Upper lobe of left lung (tissue), 6 donors: Measurements from ENCODE around the gene ITPR1. TPM values are rescaled to one million over a fixed set of nuclear protein-coding genes. Genes with fewer than 3 reads are reported as not detected.

Source experiments
- ATAC-seq, 2 donors: fragments of 200-7000 bp; cut with Tn5 transposase; one replicate each; pipeline ENCODE4 v1.9.1; 2022; ENCODE audit warnings: mild to moderate bottlenecking in 2 of 2, moderate library complexity in 2 of 2; ENCODE audit not compliant: low FRiP score in 2 of 2
- DNase-seq, 2 donors: peaks; one replicate each; pipeline ENCODE4 v3.0.0-alpha.2; 2019 to 2020
- H3K27ac ChIP-seq, 4 donors: fragments of 200-600 bp; sonication (generic); one replicate each; pipeline ENCODE4 v1.5.1; 2016 to 2019
- H3K27me3 ChIP-seq, 4 donors: fragments of 200-600 bp; sonication (generic); one replicate each; pipeline ENCODE4 v1.5.1; 2017 to 2019
- H3K36me3 ChIP-seq, 4 donors: fragments of 200-600 bp; sonication (generic); one replicate each; pipeline ENCODE4 v1.5.1; 2016 to 2019
- H3K4me1 ChIP-seq, 4 donors: fragments of 200-600 bp; sonication (generic); one replicate each; pipeline ENCODE4 v1.5.1; 2018 to 2019
- H3K4me3 ChIP-seq, 4 donors: fragments of 200-600 bp; sonication (generic); one replicate each; pipeline ENCODE4 v1.5.1; 2017 to 2019; ENCODE audit warnings: mild to moderate bottlenecking in 2 of 4, moderate library complexity in 1 of 4
- H3K9me3 ChIP-seq, 4 donors: fragments of 200-600 bp; sonication (generic); one replicate each; pipeline ENCODE4 v1.5.1; 2018 to 2019
- EP300 ChIP-seq, 4 donors: sonication (generic); formaldehyde crosslinking; IDR thresholded peaks; one replicate each; pipeline ENCODE4 v1.5.1; 2017; ENCODE audit warnings: antibody characterized with exemption in 4 of 4, control low read depth in 2 of 4
- POLR2A ChIP-seq, 4 donors: fragments of 450-650 bp; IDR thresholded peaks; one replicate each; pipeline ENCODE4 v1.5.1; 2016 to 2017; ENCODE audit warnings: antibody characterized with exemption in 4 of 4, mild to moderate bottlenecking in 2 of 4
- POLR2AphosphoS5 ChIP-seq, 2 donors: sonication (generic); formaldehyde crosslinking; IDR thresholded peaks; one replicate each; pipeline ENCODE4 v1.5.1; 2017; ENCODE audit warnings: antibody characterized with exemption in 2 of 2
- WGBS, 2 donors: methylation state at CpG; one replicate each; pipeline ENCODE4 v1.1.5; 2017 to 2018; 5-methylcytosine and 5-hydroxymethylcytosine counted together
- total RNA-seq, 6 donors: library from RNA; depleted of rRNA in 4 of 6; stranded (reverse); fragments of >200 nt in 4 of 6; gene quantifications; one replicate each; pipeline versions ENCODE4 v1.1.0 to v1.2.1, GENCODE V29; 2016 to 2021
- TF ChIP-seq, protein P1 (sequence below), 6 experiments: fragments of 450-650 bp in 4 of 6; fragments of 200-600 bp in 2 of 6; sonication (generic) in 2 of 6; IDR thresholded peaks; one replicate each; pipeline ENCODE4 v1.5.1; 2016 to 2019; ENCODE audit warnings: antibody characterized with exemption in 6 of 6
- donor health status: DM: no; HTN: no; CAD: no; lungs with moderate emphysema.
- donor health status: DM: no; HTN: yes; CAD: no; lungs with severe emphysema.

ITPR1 gene
- total RNA-seq, 6 donors from 2014 or later = 55.5 to 136 (median 66.2) TPM

DNA sequence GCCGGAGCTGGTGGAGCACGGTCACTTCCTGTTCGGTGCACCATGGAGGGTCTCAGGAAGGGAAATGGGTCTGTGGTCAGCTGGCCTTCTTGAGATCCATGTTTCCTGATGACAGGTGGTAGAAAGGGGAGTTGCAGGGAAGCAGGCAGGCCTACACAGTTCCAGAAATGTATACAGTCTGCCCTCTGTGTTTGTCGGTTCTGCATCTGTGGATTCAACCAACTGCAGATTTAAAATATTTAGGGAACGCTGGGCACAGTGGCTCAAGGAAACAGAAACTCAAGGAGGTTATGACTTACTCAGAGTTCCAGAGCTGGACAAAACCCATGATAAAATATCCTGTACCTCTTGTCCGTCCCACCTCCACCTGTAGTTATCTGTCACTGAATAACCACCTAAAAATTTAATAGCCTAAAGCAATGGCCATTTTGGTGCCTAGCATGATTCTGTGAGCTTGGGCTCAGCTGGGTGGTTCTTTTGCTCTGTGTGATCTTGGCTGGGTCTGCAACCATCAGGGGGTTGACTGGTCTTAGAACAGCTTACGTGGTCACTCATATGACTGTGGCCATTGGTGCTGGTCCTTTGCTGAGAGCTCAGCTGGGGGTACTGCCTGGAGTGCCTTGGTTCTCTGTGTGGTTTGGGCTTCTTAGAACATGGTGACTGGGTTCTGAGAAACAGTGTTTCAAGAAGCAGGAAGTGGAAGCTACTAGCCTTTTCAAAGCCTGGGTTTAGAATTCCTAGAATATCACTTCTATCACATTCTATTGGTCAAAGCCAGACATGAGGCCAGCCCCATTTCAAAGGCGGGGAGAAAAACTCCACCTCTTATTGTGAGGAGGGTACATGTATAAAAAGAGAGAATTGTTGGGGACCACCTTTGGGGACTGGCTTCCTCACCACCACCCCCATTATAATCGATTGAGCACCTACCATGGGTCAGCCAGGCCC is 246.4 kb downstream of the ITPR1 start:
- Histone ChIP-seq H3K27me3 (no peaks in the 10 kb centered on the region), H3K9me3 (no peaks in the 10 kb centered on the region), H3K4me1 (peaks cover 39 to 46% (median 41%) of the 10 kb centered on the region in 4 donors), H3K4me3 (no peak overlapping the region), H3K36me3 (no peaks in the 10 kb centered on the region), H3K27ac (peak overlapping the region in 2 of 4 donors; percentile 85 to 88)
- TF ChIP-seq POLR2A (IDR thresholded peaks at IDR 0.05) (peak in 1 of 4 donors; percentile 10), EP300 (IDR thresholded peaks at IDR 0.05) (no peak), POLR2AphosphoS5 (IDR thresholded peaks at IDR 0.05) (no peak)
- no peak for DNase-seq
- WGBS, 2 donors = 84 to 86% methylated on average over 7 to 9 of the region's 9 CpGs
- ATAC-seq = no peak

DNA sequence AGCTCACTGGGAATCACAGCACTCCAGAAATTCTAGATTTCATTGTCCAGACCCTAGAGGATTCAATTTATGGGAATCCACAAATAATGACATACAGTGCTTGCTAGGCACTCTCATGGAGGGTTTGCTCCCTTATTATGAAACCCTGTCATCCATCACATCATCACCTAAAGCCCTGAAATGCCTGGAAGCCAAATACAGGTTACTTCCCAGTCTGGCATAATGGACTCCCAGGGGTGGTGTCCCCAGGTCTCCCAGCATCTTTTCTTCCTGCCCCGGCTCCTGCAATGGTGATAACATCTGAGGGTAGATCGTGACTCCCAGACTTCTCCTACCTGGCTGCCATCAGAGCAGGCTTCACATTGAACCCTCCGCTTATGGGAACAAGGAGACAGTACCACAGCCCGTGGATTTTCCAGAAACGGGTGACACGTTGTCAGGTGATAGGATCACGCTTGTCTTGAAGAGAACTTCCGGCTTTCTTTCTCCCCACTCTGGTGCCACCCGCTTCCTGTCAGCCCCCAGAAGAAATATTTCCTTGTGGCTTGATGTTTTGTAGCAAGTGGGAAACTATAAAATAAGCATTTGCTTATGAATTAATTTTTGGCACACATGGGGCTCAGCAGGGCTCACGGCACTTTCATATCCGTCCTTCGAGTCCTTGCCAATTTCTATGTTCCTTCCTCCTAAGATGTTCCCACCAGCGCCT is 247.4 kb downstream of the ITPR1 start:
- Histone ChIP-seq H3K27me3 (no peaks in the 10 kb centered on the region), H3K36me3 (no peaks in the 10 kb centered on the region), H3K4me1 (peaks cover 38 to 43% (median 40%) of the 10 kb centered on the region in 4 donors), H3K4me3 (no peak overlapping the region), H3K27ac (peak overlapping the region; percentile 71 to 88 (median 86)), H3K9me3 (no peaks in the 10 kb centered on the region)
- 39 to 47% methylated on average over 13 of the region's 13 CpGs for WGBS, 2 donors
- DNase-seq = peak in 1 of 2 donors; percentile 55
- TF ChIP-seq POLR2A (IDR thresholded peaks at IDR 0.05) (no peak), POLR2AphosphoS5 (IDR thresholded peaks at IDR 0.05) (peak; percentile 24 to 49), EP300 (IDR thresholded peaks at IDR 0.05) (no peak)
- TF ChIP-seq, protein P1, sequence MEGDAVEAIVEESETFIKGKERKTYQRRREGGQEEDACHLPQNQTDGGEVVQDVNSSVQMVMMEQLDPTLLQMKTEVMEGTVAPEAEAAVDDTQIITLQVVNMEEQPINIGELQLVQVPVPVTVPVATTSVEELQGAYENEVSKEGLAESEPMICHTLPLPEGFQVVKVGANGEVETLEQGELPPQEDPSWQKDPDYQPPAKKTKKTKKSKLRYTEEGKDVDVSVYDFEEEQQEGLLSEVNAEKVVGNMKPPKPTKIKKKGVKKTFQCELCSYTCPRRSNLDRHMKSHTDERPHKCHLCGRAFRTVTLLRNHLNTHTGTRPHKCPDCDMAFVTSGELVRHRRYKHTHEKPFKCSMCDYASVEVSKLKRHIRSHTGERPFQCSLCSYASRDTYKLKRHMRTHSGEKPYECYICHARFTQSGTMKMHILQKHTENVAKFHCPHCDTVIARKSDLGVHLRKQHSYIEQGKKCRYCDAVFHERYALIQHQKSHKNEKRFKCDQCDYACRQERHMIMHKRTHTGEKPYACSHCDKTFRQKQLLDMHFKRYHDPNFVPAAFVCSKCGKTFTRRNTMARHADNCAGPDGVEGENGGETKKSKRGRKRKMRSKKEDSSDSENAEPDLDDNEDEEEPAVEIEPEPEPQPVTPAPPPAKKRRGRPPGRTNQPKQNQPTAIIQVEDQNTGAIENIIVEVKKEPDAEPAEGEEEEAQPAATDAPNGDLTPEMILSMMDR (IDR thresholded peaks at IDR 0.05) = no peak
- peak in 1 of 2 donors; percentile 61 for ATAC-seq

DNA sequence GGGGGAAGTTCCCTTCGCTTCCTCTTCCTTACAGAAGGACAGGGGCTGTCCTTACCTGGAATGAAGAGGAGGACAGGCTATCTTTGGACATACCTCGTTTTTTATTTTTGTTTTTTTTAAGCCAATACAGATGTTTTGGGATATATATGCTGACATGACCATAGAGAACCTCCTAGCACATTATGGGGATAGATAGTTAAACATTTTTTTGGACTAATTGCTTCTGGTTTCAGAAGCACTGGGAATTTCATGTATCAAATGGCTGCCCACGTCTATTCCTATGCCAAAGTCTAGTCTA is 247.9 kb downstream of the ITPR1 start:
- no peaks in the 10 kb centered on the region for H3K9me3 ChIP-seq
- H3K36me3 ChIP-seq = no peaks in the 10 kb centered on the region
- WGBS, 2 donors = 26 to 29% methylated on average over 3 of the region's 3 CpGs
- DNase-seq (no peak), ATAC-seq (no peak)
- no peaks in the 10 kb centered on the region for H3K27me3 ChIP-seq
- TF ChIP-seq EP300 (IDR thresholded peaks at IDR 0.05) = peak in 1 of 4 donors; percentile 27
- TF ChIP-seq, protein P1 (IDR thresholded peaks at IDR 0.05) = no peak
- TF ChIP-seq POLR2A (IDR thresholded peaks at IDR 0.05) = no peak
- TF ChIP-seq POLR2AphosphoS5 (IDR thresholded peaks at IDR 0.05) = no peak
- H3K4me3 ChIP-seq = no peak overlapping the region
- H3K27ac ChIP-seq = peak overlapping the region; percentile 71 to 88 (median 86)
- peaks cover 36 to 43% (median 40%) of the 10 kb centered on the region in 4 donors for H3K4me1 ChIP-seq

DNA sequence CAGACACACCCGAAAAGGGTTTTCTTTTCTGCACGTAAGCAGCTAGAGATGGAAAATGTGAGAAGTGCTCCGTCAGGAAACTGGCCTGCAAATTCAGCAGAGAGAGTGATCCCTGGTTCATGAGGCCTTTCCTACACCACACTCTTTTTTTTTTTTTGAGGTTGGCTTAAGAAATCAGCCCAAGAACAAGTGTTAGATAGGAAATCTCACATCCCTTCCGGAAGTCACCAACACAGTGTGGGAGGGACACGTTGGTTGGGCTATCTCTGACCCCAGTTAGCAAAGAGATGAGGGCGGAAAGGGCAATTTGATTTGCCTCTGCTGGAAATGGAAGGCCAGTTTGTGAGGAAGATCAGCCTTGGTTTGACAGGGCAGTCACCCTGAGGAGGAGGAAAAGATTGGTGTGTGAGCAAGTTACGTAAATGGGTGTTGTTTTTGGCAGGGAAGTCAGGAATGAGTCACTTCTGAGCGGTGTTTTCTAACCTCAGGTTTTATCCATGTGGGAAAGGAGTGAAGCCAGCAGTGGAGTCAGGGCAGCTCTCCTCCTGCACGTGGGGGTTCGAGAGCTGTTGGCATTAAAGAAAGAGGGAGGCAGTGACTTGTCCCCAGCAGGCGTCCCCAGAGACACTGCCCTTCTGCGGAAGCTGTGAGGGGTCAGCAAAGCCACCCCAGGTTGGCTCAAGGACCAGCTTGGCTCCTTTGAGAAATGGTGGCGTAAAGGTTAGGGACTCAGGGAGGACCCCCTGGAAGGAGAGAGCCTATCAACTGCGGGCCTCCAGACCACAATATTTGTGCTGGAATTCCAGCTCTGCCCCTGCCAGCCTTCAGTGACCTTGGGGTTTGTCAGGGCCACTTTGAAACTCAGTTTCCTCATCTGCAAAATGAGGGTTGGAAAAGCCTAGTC is 248.5 kb downstream of the ITPR1 start:
- Histone ChIP-seq H3K27me3 (no peaks in the 10 kb centered on the region), H3K9me3 (no peaks in the 10 kb centered on the region), H3K36me3 (no peaks in the 10 kb centered on the region), H3K4me1 (peaks cover 34 to 40% (median 34%) of the 10 kb centered on the region in 4 donors), H3K27ac (peak overlapping the region; percentile 71 to 88 (median 86)), H3K4me3 (no peak overlapping the region)
- DNase-seq (peak in 1 of 2 donors; percentile 71), ATAC-seq (peak; percentile 83 to 91)
- TF ChIP-seq, protein P1 (IDR thresholded peaks at IDR 0.05) = no peak
- TF ChIP-seq POLR2A (IDR thresholded peaks at IDR 0.05) = peak in 1 of 4 donors; percentile 56
- TF ChIP-seq EP300 (IDR thresholded peaks at IDR 0.05) = peak in 2 of 4 donors; percentile 34 to 79
- peak; percentile 77 to 85 for TF ChIP-seq POLR2AphosphoS5 (IDR thresholded peaks at IDR 0.05)
- WGBS, 2 donors = 40 to 42% methylated on average over 14 of the region's 14 CpGs
